Thymus (tissue), 11 donors: ENCODE results near the gene KCNMA1. TPM values are rescaled to one million over a fixed set of nuclear protein-coding genes. Genes with fewer than 3 reads are reported as not detected.

Source experiments
- DNase-seq, 9 donors: peaks; one replicate each; pipeline ENCODE4 v3.0.0-alpha.2; 2013; ENCODE audit warnings: low spot score in 9 of 9, low read depth in 6 of 9, missing footprints in 1 of 9
- H3K27ac ChIP-seq, 2 donors: one replicate each; pipeline ENCODE4 v1.5.1; 2013; ENCODE audit warnings: control low read depth in 1 of 2, low read depth in 1 of 2, low read length in 1 of 2, mild to moderate bottlenecking in 1 of 2, moderate library complexity in 1 of 2
- H3K27me3 ChIP-seq, 2 donors: one replicate each; pipeline ENCODE4 v1.5.1; 2013; ENCODE audit warnings: low read length in 1 of 2; ENCODE audit not compliant: control insufficient read depth in 2 of 2, insufficient read depth in 1 of 2
- H3K36me3 ChIP-seq, 2 donors: one replicate each; pipeline ENCODE4 v1.5.1; 2013; ENCODE audit warnings: low read length in 1 of 2, mild to moderate bottlenecking in 1 of 2, moderate library complexity in 1 of 2; ENCODE audit not compliant: control insufficient read depth in 2 of 2, insufficient read depth in 2 of 2
- H3K4me1 ChIP-seq, 2 donors: one replicate each; pipeline ENCODE4 v1.5.1; 2013; ENCODE audit warnings: low read length in 2 of 2; ENCODE audit not compliant: control insufficient read depth in 2 of 2, insufficient read depth in 2 of 2
- H3K4me3 ChIP-seq, 2 donors: one replicate each; pipeline ENCODE4 v1.5.1; 2013; ENCODE audit warnings: low read length in 2 of 2, control low read depth in 1 of 2, mild to moderate bottlenecking in 1 of 2
- H3K9me3 ChIP-seq, 2 donors: one replicate each; pipeline ENCODE4 v1.5.1; 2013; ENCODE audit warnings: low read length in 1 of 2, mild to moderate bottlenecking in 1 of 2; ENCODE audit not compliant: control insufficient read depth in 2 of 2, insufficient read depth in 1 of 2
- WGBS: extraction: QIAGEN DNeasy Blood & Tissue Kit; methylation state at CpG from one replicate; pipeline ENCODE4 v1.1.7; 2013; 5-methylcytosine and 5-hydroxymethylcytosine counted together
- polyA plus RNA-seq: library from polyadenylated mRNA; stranded (reverse); fragments of 200-250 nt; gene quantifications from one replicate; pipeline ENCODE4 v1.2.3, GENCODE V29; 2013
- total RNA-seq: library from RNA; stranded (reverse); fragments of 120-200 nt; gene quantifications from one replicate; pipeline ENCODE4 v1.2.4, GENCODE V29; 2013
- donor health status: healthy.

The KCNMA1 gene
- total and polyA plus RNA-seq, 2 donors, result 1.9 to 12.9 TPM

DNA sequence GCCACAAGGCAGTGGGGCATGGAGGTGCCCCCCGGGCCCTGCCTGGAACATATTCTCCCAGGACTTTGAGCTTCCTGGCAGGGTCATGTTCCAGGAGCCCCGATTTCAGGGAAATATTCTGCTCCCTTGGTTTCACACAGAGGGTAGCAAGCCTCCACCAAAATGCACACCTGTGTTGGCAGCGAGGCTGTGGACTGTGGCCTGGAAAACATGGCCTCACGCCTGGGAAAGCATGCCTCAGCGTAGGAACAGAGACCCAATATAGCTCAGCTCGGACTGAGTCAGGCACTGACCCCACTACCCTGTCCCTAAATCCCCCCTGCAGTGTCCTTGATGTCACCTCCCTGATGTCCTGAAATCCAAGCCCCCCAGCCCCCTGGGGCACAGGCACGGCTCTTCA, 92.0 kb downstream of the KCNMA1 start:
- H3K9me3 ChIP-seq, result peaks cover 0 to 3% of the 10 kb centered on the region in 2 donors
- no peaks in the 10 kb centered on the region for H3K27me3 ChIP-seq
- H3K27ac ChIP-seq, result no peak overlapping the region
- no peak for DNase-seq
- WGBS, result 94% methylated on average over 7 of the region's 7 CpGs
- H3K4me1 ChIP-seq, result no peaks in the 10 kb centered on the region
- H3K36me3 ChIP-seq, result no peaks in the 10 kb centered on the region
- no peak overlapping the region for H3K4me3 ChIP-seq

DNA sequence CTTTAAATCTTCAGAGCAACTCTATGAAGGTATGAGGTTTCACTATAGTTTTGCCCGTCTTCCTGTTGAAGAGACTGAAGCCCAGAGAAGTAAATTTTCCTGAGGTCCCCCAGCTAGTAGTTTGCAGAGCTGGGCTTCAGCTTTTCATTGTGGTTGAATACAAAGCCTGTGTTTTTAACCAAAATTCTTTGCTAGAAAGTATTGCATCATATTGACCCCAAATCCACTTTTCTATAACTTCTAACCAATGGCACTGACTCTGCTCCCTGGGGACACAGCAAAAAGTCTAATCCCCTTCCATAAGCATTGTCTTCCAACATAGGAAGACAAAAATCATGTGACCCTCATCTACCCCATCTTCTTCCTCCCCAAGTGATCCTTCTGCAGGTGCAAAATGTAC, 93.0 kb downstream of the KCNMA1 start:
- Histone ChIP-seq H3K36me3 (no peaks in the 10 kb centered on the region), H3K4me1 (no peaks in the 10 kb centered on the region), H3K27me3 (no peaks in the 10 kb centered on the region), H3K4me3 (no peak overlapping the region), H3K9me3 (peaks cover 0 to 4% of the 10 kb centered on the region in 2 donors), H3K27ac (no peak overlapping the region)
- 98% methylated on average over 1 of the region's 1 CpG for WGBS
- no peak for DNase-seq

DNA sequence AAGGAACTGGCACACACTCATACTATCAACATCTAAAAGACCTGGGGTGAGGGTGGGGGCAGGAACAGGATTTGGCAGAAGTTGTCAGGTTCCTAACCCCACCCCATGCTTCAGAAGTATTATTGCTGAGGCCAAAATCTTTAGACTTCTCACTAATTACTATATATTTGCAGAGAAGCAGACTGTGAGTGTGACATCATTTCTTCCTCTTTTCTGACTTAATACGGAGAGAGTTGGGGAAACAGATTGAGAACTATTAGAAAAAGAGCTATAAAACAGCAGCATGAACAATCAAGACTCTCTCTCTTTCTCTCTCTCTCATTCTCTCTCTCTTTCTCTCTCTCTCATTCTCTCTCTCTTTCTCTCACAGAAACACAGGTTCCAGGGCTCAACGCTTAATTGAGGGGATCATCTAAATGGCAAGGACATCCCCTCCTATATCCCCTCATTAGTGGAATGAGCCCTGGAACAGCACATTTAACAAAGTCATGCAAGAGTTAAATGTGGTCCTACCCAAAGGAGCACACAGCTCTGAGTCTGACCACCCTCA, 94.8 kb downstream of the KCNMA1 start:
- WGBS, result 72% methylated on average over 2 of the region's 2 CpGs
- Histone ChIP-seq H3K4me3 (no peak overlapping the region), H3K27ac (no peak overlapping the region), H3K4me1 (no peaks in the 10 kb centered on the region), H3K9me3 (peaks cover 0 to 4% of the 10 kb centered on the region in 2 donors), H3K27me3 (no peaks in the 10 kb centered on the region), H3K36me3 (no peaks in the 10 kb centered on the region)
- DNase-seq, result no peak

DNA sequence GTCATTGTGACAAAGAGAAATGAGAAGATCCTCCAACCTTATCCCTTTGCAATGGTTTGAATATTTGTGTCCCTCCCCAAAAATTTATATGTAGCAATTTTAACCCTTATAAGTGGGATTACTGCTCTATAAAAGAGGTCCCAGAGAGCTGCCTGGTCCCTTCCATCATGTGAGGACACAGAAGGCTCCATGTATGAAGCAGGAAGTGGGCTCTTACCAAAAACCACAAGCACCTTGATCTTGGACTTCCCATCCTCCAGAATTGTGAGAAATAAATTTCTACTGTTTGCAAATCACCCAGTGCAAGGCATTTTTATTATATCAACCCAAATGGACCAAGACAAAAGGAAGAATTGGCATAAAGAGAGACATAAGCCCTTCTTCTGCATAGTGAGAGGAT, 95.7 kb downstream of the KCNMA1 start:
- Histone ChIP-seq H3K9me3 (peaks cover 0 to 4% of the 10 kb centered on the region in 2 donors), H3K27me3 (no peaks in the 10 kb centered on the region), H3K4me3 (no peak overlapping the region), H3K4me1 (no peaks in the 10 kb centered on the region), H3K27ac (no peak overlapping the region), H3K36me3 (no peaks in the 10 kb centered on the region)
- no peak for DNase-seq

DNA sequence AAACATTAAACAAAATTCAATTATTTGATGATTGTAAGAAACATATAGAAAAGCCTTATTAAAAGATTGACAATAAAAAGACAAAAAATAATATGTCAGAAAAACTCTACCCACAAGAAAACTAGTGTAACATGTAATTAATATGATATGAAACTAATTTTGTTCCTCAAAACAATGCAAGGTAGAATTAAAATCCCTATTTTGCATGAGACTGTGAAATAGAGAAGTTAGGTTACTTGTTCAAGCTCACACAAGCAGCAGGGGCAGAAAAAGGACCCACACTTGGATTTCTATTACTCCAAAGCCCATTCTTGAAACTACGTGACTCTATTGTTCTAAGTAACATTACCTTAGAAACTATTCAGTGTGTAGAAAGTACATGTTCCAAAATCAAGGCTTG, 96.4 kb downstream of the KCNMA1 start:
- no peaks in the 10 kb centered on the region for H3K27me3 ChIP-seq
- WGBS, result 97% methylated on average over 1 of the region's 1 CpG
- H3K36me3 ChIP-seq, result no peaks in the 10 kb centered on the region
- no peaks in the 10 kb centered on the region for H3K4me1 ChIP-seq
- no peak overlapping the region for H3K4me3 ChIP-seq
- H3K9me3 ChIP-seq, result peaks cover 0 to 4% of the 10 kb centered on the region in 2 donors
- no peak overlapping the region for H3K27ac ChIP-seq
- DNase-seq, result no peak

DNA sequence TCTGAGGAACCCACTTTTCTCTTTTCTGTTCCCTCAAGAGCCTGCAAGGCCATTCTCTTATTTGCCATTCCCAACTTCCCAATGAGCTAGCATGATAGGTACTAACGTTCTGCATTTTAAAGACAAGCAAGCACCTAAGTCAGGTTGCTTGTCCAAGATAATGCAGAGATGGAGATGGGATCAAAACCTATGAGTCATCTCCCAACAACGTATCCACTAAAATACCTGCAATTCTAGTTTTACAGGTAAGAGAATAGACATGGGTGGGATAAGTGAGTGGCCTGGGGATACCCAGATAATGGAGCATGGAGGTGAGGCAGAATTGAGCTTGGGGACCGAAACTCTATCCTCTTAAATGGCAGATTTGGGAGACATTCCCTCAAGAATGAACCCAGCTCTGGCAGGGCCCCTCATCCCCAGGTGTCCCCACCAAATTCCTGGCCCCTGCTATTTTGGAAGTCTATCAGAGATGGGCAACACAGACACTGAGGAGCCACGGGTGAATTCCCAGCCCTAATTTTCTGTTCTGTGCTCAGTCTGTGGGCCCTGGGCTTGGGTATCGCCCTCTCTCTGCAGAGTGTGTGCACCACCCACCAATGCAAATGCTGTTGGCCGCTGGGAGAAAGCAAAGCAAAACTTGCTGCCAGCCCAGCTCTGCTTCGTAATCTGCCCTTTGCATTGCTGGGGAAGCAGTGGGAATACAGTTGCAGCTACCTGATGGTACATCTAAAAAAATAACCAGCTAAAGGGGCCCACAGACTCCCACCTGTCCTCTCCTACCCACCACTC, 98.3 kb downstream of the KCNMA1 start:
- H3K4me1 ChIP-seq, result no peaks in the 10 kb centered on the region
- no peak overlapping the region for H3K4me3 ChIP-seq
- H3K9me3 ChIP-seq, result peaks cover 0 to 4% of the 10 kb centered on the region in 2 donors
- 85% methylated on average over 7 of the region's 7 CpGs for WGBS
- H3K36me3 ChIP-seq, result no peaks in the 10 kb centered on the region
- H3K27me3 ChIP-seq, result no peaks in the 10 kb centered on the region
- H3K27ac ChIP-seq, result no peak overlapping the region
- no peak for DNase-seq

DNA sequence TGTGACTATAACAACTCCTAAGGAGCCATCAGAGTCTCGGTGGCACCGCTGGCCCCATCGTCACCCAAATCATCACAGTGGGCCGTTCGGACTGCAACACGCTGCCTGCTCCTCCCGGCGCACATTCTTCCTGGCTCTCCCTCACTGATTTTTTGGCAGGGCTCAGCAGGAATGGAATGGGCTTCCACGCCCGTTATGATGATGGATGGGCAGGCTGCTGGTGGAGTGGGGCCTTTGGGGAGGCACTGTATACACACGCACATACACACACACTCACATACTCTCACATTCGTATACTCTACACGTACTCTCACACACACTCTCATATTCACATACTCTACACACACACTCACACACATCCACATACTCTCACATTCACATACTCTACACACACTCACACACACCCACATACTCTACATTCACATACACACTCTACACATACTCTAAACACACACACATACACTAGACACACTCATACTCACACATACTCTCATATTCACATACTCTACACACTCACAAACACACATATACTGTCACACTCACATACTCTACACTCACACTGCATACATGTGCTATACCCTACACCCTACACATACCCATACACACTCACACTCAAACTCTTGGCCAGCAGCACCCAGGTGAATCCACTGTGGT, 99.8 kb downstream of the KCNMA1 start:
- no peaks in the 10 kb centered on the region for H3K4me1 ChIP-seq
- H3K27ac ChIP-seq, result no peak overlapping the region
- WGBS, result 94% methylated on average over 13 of the region's 13 CpGs
- H3K36me3 ChIP-seq, result no peaks in the 10 kb centered on the region
- H3K4me3 ChIP-seq, result no peak overlapping the region
- no peak for DNase-seq
- peaks cover 0 to 4% of the 10 kb centered on the region in 2 donors for H3K9me3 ChIP-seq
- H3K27me3 ChIP-seq, result no peaks in the 10 kb centered on the region

DNA sequence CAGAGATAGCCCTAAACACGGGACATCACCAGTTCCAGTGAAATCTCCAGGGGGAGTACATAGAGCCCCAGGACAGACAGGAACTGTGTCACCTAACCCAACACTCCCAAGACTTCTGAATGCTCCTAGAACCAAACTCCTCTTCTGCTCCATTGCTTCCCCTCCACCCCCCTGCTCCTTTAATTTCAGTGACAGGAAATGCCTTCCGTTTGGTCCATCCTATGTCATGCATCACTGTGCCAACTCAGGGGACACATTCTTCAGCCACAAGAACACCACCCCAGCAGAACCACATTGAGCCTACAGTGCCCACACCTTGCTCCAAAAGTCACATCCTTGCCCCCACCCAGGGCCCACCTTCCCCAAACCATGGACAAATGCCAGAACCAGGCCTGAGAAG, 100.5 kb downstream of the KCNMA1 start:
- DNase-seq, result no peak
- Histone ChIP-seq H3K27me3 (no peaks in the 10 kb centered on the region), H3K36me3 (no peaks in the 10 kb centered on the region), H3K4me3 (no peak overlapping the region), H3K27ac (no peak overlapping the region), H3K9me3 (peaks cover 0 to 4% of the 10 kb centered on the region in 2 donors), H3K4me1 (no peaks in the 10 kb centered on the region)
- WGBS, result 81% methylated on average over 2 of the region's 2 CpGs

DNA sequence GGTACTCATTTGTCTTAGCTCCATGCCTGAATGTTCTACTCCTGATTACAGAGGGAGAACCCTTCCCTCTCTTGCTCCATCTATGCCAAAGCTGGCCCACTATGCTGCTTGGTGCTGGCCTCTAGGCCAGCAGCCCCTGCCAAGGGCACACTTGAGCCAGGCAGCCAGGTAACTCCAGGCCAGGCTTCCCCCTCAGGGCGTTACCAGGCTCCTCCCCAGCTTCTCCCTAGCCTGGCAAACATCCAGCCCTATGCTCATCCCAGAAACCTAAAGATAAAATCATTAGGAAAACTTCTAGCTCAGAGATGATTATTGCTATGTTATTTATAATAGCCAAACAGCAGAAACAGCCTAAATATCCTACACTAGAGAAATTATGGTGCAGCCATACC, 103.7 kb downstream of the KCNMA1 start:
- WGBS, result 81% methylated on average over 1 of the region's 1 CpG
- Histone ChIP-seq H3K4me3 (no peak overlapping the region), H3K36me3 (no peaks in the 10 kb centered on the region), H3K27me3 (no peaks in the 10 kb centered on the region), H3K9me3 (no peaks in the 10 kb centered on the region), H3K4me1 (no peaks in the 10 kb centered on the region), H3K27ac (no peak overlapping the region)
- DNase-seq, result no peak
